LNCAP (cell line): Measurements from ENCODE around the gene AKR1C3.

Source experiments
- CTCF ChIP-seq: fragments of 450-650 bp; IDR thresholded peaks from 2 replicates; pipeline ENCODE4 v1.5.1; 2017; ENCODE audit warnings: mild to moderate bottlenecking

AKR1C3 gene

GRCh38 chr10:5143137-5143536 lies 48.9 kb downstream of the AKR1C3 start:
- no peak for TF ChIP-seq CTCF

GRCh38 chr10:5146920-5147254 lies 52.7 kb downstream of the AKR1C3 start:
- TF ChIP-seq CTCF: no peak

GRCh38 chr10:5147255-5147980 lies 53.2 kb downstream of the AKR1C3 start:
- no peak for TF ChIP-seq CTCF

GRCh38 chr10:5147981-5148677 lies 53.9 kb downstream of the AKR1C3 start:
- no peak for TF ChIP-seq CTCF

GRCh38 chr10:5148678-5149032 lies 54.4 kb downstream of the AKR1C3 start:
- no peak for TF ChIP-seq CTCF

GRCh38 chr10:5151076-5151475 lies 56.9 kb downstream of the AKR1C3 start:
- no peak for TF ChIP-seq CTCF

- TF ChIP-seq CTCF: no peak
Measured at GRCh38 chr10:5155951-5156350, 61.7 kb downstream of the AKR1C3 start.
